NCI-H345 treated with DMSO at 0.1 percent for 48 hours (cell line): ENCODE results near the gene MRPL27.

Experiments used
- DNase-seq: peaks from one replicate; lab custom pipeline; 2025; ENCODE audit not compliant: unreplicated experiment; lab: John Stamatoyannopoulos, UW

The MRPL27 gene

DNA sequence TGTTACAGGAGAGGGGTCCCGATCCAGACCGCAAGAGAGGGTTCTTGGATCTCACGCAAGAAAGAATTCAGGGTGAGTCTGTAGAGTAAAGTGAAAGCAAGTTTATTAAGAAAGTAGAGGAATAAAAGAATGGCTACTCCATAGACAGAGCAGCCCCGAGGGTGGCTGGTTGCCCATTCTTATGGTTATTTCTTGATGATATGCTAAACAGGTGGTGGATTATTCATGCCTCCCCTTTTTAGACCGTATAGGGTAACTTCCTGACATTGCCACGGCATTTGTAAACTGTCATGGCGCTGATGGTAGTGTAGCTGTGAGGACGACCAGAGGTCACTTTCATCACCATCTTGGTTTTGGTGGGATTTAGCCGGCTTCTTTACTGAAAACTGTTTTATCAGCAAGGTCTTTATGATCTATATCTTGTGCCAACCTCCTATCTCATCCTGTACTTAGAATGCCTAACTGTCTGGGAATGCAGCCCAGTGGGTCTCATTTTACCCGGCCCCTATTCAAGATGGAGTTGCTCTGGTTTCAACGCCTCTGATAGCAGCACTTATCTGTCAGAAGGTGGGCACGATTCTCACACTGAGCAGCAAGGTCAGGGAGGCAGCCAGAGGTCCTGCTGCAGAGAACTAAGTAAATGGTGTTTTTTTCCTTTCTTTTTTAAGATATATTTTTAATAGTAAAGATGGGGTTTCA, 53.5 kb downstream of the MRPL27 start:
- no peak for DNase-seq

GRCh38 chr17:50318501-50319285, 54.3 kb downstream of the MRPL27 start:
- DNase-seq = no peak
